ENCODE measurements around the gene COL27A1.

Gene COL27A1

GRCh38 chr9:114150608-114151007 lies 4.7 kb upstream of the COL27A1 start:
- no peaks in the 10 kb centered on the region for H3K79me2 ChIP-seq (ENCODE audit: insufficient read depth, low read length)

DNA sequence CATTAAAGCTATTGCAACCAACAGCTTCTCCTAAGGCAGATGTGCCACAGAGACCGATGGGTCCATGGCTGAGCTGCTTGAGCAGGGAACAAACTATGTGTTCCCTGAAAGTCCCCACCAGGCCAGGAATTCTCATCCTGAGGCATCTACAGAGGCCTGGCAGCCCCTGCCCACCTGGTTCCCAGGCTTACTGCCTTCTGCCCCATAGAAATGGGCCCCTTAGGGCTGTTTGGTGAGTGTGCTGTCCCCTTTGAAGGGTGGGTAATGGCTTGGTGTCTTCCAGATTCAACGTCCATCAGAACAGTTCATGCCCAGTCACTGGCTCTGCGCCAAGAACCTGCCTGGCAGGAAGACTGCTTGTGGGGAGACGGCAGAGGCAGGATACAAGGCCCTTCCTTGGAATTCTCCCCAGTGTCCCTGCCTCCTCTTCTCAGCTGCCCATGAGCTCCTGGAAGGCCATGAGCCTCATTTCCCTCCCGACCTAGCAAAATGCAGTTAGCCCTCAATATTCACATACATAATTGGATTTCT lies 3.8 kb upstream of the COL27A1 start:
- Histone ChIP-seq H3K9me2 (ENCODE audit: low read depth, low read length) (no peaks in the 10 kb centered on the region), H3K79me2 (ENCODE audit: insufficient read depth, low read length) (no peaks in the 10 kb centered on the region), H3K36me3 (ENCODE audit: insufficient read depth, low read length) (no peaks in the 10 kb centered on the region), H3K9me3 (ENCODE audit: low read length) (no peaks in the 10 kb centered on the region), H2AFZ (ENCODE audit: low read length) (no peak overlapping the region), H3F3A (ENCODE audit: insufficient read depth, low read length) (no peaks in the 10 kb centered on the region), H3K27me3 (ENCODE audit: insufficient read depth, low read length) (no peaks in the 10 kb centered on the region), H3K4me2 (ENCODE audit: low read length) (no peak overlapping the region), H3K9ac (ENCODE audit: low read length) (no peak overlapping the region), H3K4me1 (ENCODE audit: insufficient read depth, low read length, severe bottlenecking) (no peaks in the 10 kb centered on the region), H3K4me3 (ENCODE audit: low read depth, low read length, poor library complexity, severe bottlenecking) (no peak overlapping the region), H3K27ac (ENCODE audit: low read depth, low read length, poor library complexity, severe bottlenecking) (no peak overlapping the region), H4K20me1 (ENCODE audit: insufficient read depth, low read length) (no peaks in the 10 kb centered on the region)
- no peak for TF ChIP-seq EZH2 (IDR thresholded peaks at IDR 0.05; ENCODE audit: borderline replicate concordance, low read length)
- no peak for TF ChIP-seq CTCF (IDR thresholded peaks at IDR 0.05; ENCODE audit: low read length)

More at GRCh38 chr9:114150608-114151007, 4.7 kb upstream of the COL27A1 start:
- Histone ChIP-seq H3K27ac (ENCODE audit: low read depth, low read length, poor library complexity, severe bottlenecking) (no peak overlapping the region), H4K20me1 (ENCODE audit: insufficient read depth, low read length) (no peaks in the 10 kb centered on the region), H2AFZ (ENCODE audit: low read length) (no peak overlapping the region), H3K9me2 (ENCODE audit: low read depth, low read length) (no peaks in the 10 kb centered on the region), H3K9ac (ENCODE audit: low read length) (no peak overlapping the region), H3F3A (ENCODE audit: insufficient read depth, low read length) (no peaks in the 10 kb centered on the region), H3K36me3 (ENCODE audit: insufficient read depth, low read length) (no peaks in the 10 kb centered on the region), H3K4me3 (ENCODE audit: low read depth, low read length, poor library complexity, severe bottlenecking) (no peak overlapping the region), H3K4me2 (ENCODE audit: low read length) (no peak overlapping the region), H3K9me3 (ENCODE audit: low read length) (no peaks in the 10 kb centered on the region), H3K4me1 (ENCODE audit: insufficient read depth, low read length, severe bottlenecking) (no peaks in the 10 kb centered on the region), H3K27me3 (ENCODE audit: insufficient read depth, low read length) (no peaks in the 10 kb centered on the region)
- no peak for TF ChIP-seq CTCF (IDR thresholded peaks at IDR 0.05; ENCODE audit: low read length)
- TF ChIP-seq EZH2 (IDR thresholded peaks at IDR 0.05; ENCODE audit: borderline replicate concordance, low read length) = no peak

GRCh38 chr9:114153761-114154599 lies 1.4 kb upstream of the COL27A1 start:
- no peaks in the 10 kb centered on the region for H3F3A ChIP-seq (ENCODE audit: insufficient read depth, low read length)
- H3K9ac ChIP-seq (ENCODE audit: low read length) = no peak overlapping the region
- no peaks in the 10 kb centered on the region for H3K9me2 ChIP-seq (ENCODE audit: low read depth, low read length)
- no peaks in the 10 kb centered on the region for H3K9me3 ChIP-seq (ENCODE audit: low read length)
- no peak overlapping the region for H3K4me2 ChIP-seq (ENCODE audit: low read length)
- no peak overlapping the region for H3K27ac ChIP-seq (ENCODE audit: low read depth, low read length, poor library complexity, severe bottlenecking)
- no peak overlapping the region for H3K4me3 ChIP-seq (ENCODE audit: low read depth, low read length, poor library complexity, severe bottlenecking)
- no peak overlapping the region for H2AFZ ChIP-seq (ENCODE audit: low read length)
- H3K27me3 ChIP-seq (ENCODE audit: insufficient read depth, low read length) = no peaks in the 10 kb centered on the region
- no peaks in the 10 kb centered on the region for H4K20me1 ChIP-seq (ENCODE audit: insufficient read depth, low read length)
- no peaks in the 10 kb centered on the region for H3K4me1 ChIP-seq (ENCODE audit: insufficient read depth, low read length, severe bottlenecking)
- TF ChIP-seq EZH2 (IDR thresholded peaks at IDR 0.05; ENCODE audit: borderline replicate concordance, low read length) (no peak), CTCF (IDR thresholded peaks at IDR 0.05; ENCODE audit: low read length) (no peak)
- no peaks in the 10 kb centered on the region for H3K79me2 ChIP-seq (ENCODE audit: insufficient read depth, low read length)
- H3K36me3 ChIP-seq (ENCODE audit: insufficient read depth, low read length) = no peaks in the 10 kb centered on the region

All from OCI-LY1 (cell line).